GM21786 (cell line): ENCODE results near the gene ARL13A.
"Not testable (repeated sequence)": the region's sequence is repeated elsewhere in the genome, so short reads cannot be mapped to it uniquely, and the experiment has no call there.

ENCODE experiments used
- ATAC-seq: cut with Tn5 transposase; IDR thresholded peaks from one replicate; pipeline ENCODE4 v1.9.1; 2021; ENCODE audit not compliant: unreplicated experiment

ARL13A gene

GRCh38 chrX:100984818-100985217 is 15.3 kb downstream of the ARL13A start:
- ATAC-seq = no peak

GRCh38 chrX:100990139-100990538 is 20.6 kb downstream of the ARL13A start:
- no peak for ATAC-seq

GRCh38 chrX:100994352-100995281 is 25.1 kb downstream of the ARL13A start:
- peak; percentile 89 for ATAC-seq

GRCh38 chrX:100995469-100995868 is 26.0 kb downstream of the ARL13A start:
- ATAC-seq = no peak

- ATAC-seq = no peak
Measured at GRCh38 chrX:100999451-100999850, 29.9 kb downstream of the ARL13A start.

GRCh38 chrX:101009090-101009489 is 39.6 kb downstream of the ARL13A start:
- no peak for ATAC-seq

GRCh38 chrX:101012031-101012430 is 42.5 kb downstream of the ARL13A start:
- ATAC-seq = not testable (repeated sequence)

GRCh38 chrX:101022020-101022419 is 52.5 kb downstream of the ARL13A start:
- no peak for ATAC-seq

- ATAC-seq = no peak
Measured at GRCh38 chrX:101025126-101025525, 55.6 kb downstream of the ARL13A start.

GRCh38 chrX:101028562-101028961 is 59.1 kb downstream of the ARL13A start:
- no peak for ATAC-seq

- ATAC-seq = no peak
Measured at GRCh38 chrX:101029665-101030064, 60.2 kb downstream of the ARL13A start.

GRCh38 chrX:101037231-101037630 is 67.7 kb downstream of the ARL13A start:
- ATAC-seq = no peak

GRCh38 chrX:101040197-101040596 is 70.7 kb downstream of the ARL13A start:
- no peak for ATAC-seq
